Neural crest cell (in vitro differentiated cells): ENCODE data around the gene IGFBP1. TPM values are rescaled to one million over a fixed set of nuclear protein-coding genes. Genes with fewer than 3 reads are reported as not detected.

ENCODE experiments used
- DNase-seq: peaks from one replicate; pipeline ENCODE4 v3.0.0; 2021; ENCODE audit warnings: low read depth, mixed read lengths, low spot score
- H3K27ac Mint-ChIP-seq: one replicate; pipeline ENCODE4 v1.8.0; 2021; ENCODE audit warnings: mild to moderate bottlenecking, mixed read lengths; ENCODE audit not compliant: unreplicated experiment
- H3K27me3 Mint-ChIP-seq: 2 replicates; pipeline ENCODE4 v1.8.0; 2021; ENCODE audit warnings: low read depth, mild to moderate bottlenecking, mixed read lengths
- H3K36me3 Mint-ChIP-seq: 2 replicates; pipeline ENCODE4 v1.8.0; 2021; ENCODE audit warnings: low read depth, mild to moderate bottlenecking, mixed read lengths
- H3K4me1 Mint-ChIP-seq: 2 replicates; pipeline ENCODE4 v1.8.0; 2021; ENCODE audit warnings: mixed read lengths
- H3K4me3 Mint-ChIP-seq: one replicate; pipeline ENCODE4 v1.8.0; 2021; ENCODE audit warnings: mild to moderate bottlenecking, mixed read lengths
- H3K9me3 Mint-ChIP-seq: 2 replicates; pipeline ENCODE4 v1.8.0; 2021; ENCODE audit warnings: mixed read lengths
- total RNA-seq: library from RNA; stranded (reverse); gene quantifications from 2 replicates; pipeline ENCODE4 v1.2.1, GENCODE V29; 2021
- TF ChIP-seq, protein P1 (sequence below): fragments of 200-600 bp; sonication (generic); conservative IDR thresholded peaks from 2 replicates; pipeline ENCODE4 v1.5.0; 2021; ENCODE audit warnings: antibody characterized with exemption, mild to moderate bottlenecking

Gene IGFBP1
- total RNA-seq, 1 donor from 2014 or later = not detected

DNA sequence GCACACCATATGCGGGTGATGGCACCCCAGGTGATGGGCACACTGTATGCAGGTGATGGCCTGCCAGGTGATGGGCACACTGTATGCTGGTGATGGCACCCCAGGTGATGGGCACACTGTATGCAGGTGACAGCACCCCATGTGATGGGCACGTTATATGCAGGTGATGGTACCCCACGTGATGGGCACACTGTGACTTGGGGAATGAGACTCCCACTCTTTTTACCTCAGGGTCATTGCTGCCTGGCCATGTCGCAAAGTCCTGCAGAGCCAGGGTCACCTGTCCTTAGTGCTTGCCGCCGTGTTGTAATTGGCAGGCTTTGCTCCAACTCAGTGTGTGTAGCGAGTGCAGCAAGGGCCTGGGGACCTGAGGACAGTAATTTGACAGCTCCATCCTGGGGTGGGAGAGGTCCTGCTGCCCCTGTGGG lies 7.8 kb upstream of the IGFBP1 start:
- TF ChIP-seq, protein P1, sequence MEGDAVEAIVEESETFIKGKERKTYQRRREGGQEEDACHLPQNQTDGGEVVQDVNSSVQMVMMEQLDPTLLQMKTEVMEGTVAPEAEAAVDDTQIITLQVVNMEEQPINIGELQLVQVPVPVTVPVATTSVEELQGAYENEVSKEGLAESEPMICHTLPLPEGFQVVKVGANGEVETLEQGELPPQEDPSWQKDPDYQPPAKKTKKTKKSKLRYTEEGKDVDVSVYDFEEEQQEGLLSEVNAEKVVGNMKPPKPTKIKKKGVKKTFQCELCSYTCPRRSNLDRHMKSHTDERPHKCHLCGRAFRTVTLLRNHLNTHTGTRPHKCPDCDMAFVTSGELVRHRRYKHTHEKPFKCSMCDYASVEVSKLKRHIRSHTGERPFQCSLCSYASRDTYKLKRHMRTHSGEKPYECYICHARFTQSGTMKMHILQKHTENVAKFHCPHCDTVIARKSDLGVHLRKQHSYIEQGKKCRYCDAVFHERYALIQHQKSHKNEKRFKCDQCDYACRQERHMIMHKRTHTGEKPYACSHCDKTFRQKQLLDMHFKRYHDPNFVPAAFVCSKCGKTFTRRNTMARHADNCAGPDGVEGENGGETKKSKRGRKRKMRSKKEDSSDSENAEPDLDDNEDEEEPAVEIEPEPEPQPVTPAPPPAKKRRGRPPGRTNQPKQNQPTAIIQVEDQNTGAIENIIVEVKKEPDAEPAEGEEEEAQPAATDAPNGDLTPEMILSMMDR = no peak
- DNase-seq = no peak
- Mint-ChIP-seq H3K27me3 (peaks cover 11% of the 10 kb centered on the region), H3K4me3 (no peak overlapping the region), H3K4me1 (no peaks in the 10 kb centered on the region), H3K36me3 (no peaks in the 10 kb centered on the region), H3K27ac (no peak overlapping the region), H3K9me3 (peaks cover 5% of the 10 kb centered on the region)

DNA sequence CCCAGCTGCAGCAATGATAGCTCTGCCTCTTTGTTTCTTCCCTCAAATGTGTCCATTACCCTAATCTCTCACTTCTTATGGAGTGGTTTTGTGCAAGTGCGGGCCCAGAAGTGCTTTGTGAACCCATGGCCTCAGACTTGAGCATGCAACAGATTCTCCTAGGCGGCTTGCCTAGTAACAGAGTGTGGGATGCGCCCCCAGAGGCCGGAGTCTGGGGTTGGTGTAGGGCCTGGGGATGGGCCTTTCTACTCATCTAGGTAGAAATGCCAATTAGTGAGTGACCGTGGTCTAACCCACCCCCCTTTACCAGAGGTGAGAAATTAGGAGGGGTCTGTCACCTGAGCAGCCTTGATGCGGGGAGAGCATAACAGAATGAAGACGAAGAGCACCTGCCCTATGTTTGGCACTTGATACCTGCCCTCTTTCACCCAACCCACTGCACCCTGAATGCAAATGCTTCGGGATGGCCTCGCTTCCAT lies 7.0 kb upstream of the IGFBP1 start:
- DNase-seq = no peak
- Mint-ChIP-seq H3K4me1 (no peaks in the 10 kb centered on the region), H3K4me3 (no peak overlapping the region), H3K27me3 (peaks cover 16% of the 10 kb centered on the region), H3K36me3 (no peaks in the 10 kb centered on the region), H3K27ac (no peak overlapping the region), H3K9me3 (peaks cover 3% of the 10 kb centered on the region)
- TF ChIP-seq, protein P1 = no peak

DNA sequence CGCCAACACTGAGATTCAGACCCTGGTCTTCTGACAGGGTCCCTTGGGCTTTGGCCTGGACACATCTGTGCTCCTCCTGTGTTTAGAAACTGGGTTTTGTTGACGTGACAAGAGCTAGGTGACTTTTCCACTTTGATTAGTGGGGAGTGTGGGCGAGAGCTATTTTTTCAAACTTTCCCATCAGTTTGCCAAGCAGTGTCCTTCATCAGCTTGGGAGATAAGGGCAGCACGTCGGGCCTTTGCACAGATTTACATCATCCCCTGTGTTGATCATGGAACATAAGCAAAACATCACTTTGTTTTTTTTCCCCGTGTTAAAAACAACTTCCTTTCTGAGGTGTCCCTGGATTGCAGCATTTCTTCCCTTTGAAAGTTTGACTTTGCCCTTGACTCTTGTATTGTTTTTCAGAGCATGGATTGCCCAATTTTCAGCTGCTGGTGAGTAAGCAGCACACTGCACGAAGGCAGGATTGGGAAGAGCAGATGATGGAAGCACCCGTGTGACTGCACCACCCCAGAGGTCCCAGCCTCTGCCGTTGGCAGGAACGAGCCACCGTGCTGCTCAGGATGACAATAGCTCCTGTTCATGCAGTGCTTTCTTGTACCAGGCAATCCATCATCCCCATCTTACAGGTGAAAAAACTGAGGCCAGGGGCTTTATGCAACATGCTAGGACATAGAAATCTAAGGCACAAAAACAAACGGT lies 6.4 kb upstream of the IGFBP1 start:
- Mint-ChIP-seq H3K27ac (no peak overlapping the region), H3K27me3 (peaks cover 22% of the 10 kb centered on the region)

DNA sequence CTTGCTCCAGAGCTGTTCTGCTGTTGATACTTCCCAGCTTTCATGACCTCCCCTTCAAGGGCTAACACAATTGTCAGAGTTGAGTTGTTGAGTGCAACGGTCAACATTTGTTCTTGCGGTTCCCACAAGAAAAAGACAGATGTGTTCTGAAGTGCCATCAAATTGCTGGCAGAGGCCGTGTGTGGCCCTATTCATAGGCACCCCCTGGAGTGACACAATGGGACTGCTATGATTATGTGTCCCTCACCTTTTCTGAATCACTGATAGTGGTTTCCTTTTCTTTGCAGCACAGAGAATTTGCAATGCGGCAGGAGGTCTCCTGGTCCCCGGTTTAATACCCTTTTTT lies 5.8 kb upstream of the IGFBP1 start:
- no peaks in the 10 kb centered on the region for H3K4me1 Mint-ChIP-seq
- no peak overlapping the region for H3K27ac Mint-ChIP-seq
- TF ChIP-seq, protein P1 = no peak
- H3K27me3 Mint-ChIP-seq = peaks cover 27% of the 10 kb centered on the region
- DNase-seq = no peak
- no peak overlapping the region for H3K4me3 Mint-ChIP-seq
- no peaks in the 10 kb centered on the region for H3K36me3 Mint-ChIP-seq
- H3K9me3 Mint-ChIP-seq = peaks cover 3% of the 10 kb centered on the region

More for the DNA sequence above, 6.4 kb upstream of the IGFBP1 start:
- no peaks in the 10 kb centered on the region for H3K4me1 Mint-ChIP-seq
- peaks cover 3% of the 10 kb centered on the region for H3K9me3 Mint-ChIP-seq
- no peak overlapping the region for H3K4me3 Mint-ChIP-seq
- DNase-seq = no peak
- TF ChIP-seq, protein P1 = no peak
- no peaks in the 10 kb centered on the region for H3K36me3 Mint-ChIP-seq

DNA sequence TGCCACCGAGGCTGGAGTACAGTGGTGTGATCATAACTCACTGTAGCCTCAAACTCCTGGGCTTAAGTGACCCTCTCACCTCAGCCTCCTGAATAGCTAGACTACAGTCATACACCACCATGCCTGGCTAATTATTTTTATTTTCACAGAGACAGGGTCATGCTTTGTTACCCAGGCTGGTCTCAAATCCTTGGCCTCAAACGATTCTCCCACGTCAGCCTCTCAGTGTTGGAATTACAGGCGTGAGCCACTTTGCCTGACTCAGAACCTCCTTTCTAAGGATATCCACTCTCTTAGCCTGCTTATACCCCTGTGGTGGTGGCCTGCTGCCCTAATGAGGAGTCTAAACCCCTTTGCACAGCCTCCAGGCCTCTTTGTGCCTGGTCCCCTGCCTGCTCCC lies 4.2 kb upstream of the IGFBP1 start:
- DNase-seq = no peak
- Mint-ChIP-seq H3K27ac (peak overlapping the region; percentile 16), H3K4me3 (no peak overlapping the region), H3K4me1 (peaks cover 6% of the 10 kb centered on the region), H3K36me3 (no peaks in the 10 kb centered on the region), H3K27me3 (peaks cover 42% of the 10 kb centered on the region), H3K9me3 (peaks cover 3% of the 10 kb centered on the region)
- TF ChIP-seq, protein P1 = no peak
